Left ventricle myocardium inferior (tissue), 1 donor: ENCODE measurements around the gene SLC5A4. TPM values are rescaled to one million over a fixed set of nuclear protein-coding genes. Genes with fewer than 3 reads are reported as not detected.

Source experiments
- DNase-seq: peaks from one replicate; pipeline ENCODE4 v3.0.0-alpha.2; 2020
- H3K27ac ChIP-seq: fragments of 200-600 bp; replicated peaks from 2 replicates; pipeline ENCODE4 v1.8.0; 2021
- H3K27me3 ChIP-seq: fragments of 200-600 bp; 2 replicates; pipeline ENCODE4 v1.8.0; 2021; ENCODE audit warnings: low read depth
- H3K36me3 ChIP-seq: fragments of 200-600 bp; 2 replicates; pipeline ENCODE4 v1.8.0; 2021
- H3K4me1 ChIP-seq: fragments of 200-600 bp; 2 replicates; pipeline ENCODE4 v1.8.0; 2021
- H3K4me3 ChIP-seq: fragments of 200-600 bp; 2 replicates; pipeline ENCODE4 v1.8.0; 2021; ENCODE audit warnings: mild to moderate bottlenecking, moderate library complexity
- H3K9me3 ChIP-seq: fragments of 200-600 bp; replicated peaks from 2 replicates; pipeline ENCODE4 v1.8.0; 2021
- intact Hi-C: fragments of 100-400 bp; cut with micrococcal nuclease; formaldehyde crosslinking; loops from one replicate; pipeline ENCODE4 v1.11.0; 2022
- total RNA-seq: library from RNA; stranded (reverse); fragmentation: NEBNext Ultra II Directional; extraction: Animal tissue kit (Norgen Biotek cat#: 25700); gene quantifications from one replicate; pipeline ENCODE4 v1.2.1, GENCODE V29; 2021
- TF ChIP-seq, protein P1 (sequence below): fragments of 200-600 bp; IDR thresholded peaks from 2 replicates; pipeline ENCODE4 v1.8.0; 2021; ENCODE audit warnings: antibody characterized with exemption, mild to moderate bottlenecking, borderline replicate concordance
- donor health status: DM: no; HTN: yes; CAD: no; lungs with severe emphysema.

Gene SLC5A4
- total RNA-seq, 1 donor from 2014 or later: 0.27 TPM

GRCh38 chr22:32206774-32207758 lies 48.1 kb downstream of the SLC5A4 start:
- intact Hi-C loops: no loop called here
- no peak overlapping the region for H3K27ac ChIP-seq
- no peak for DNase-seq
- H3K36me3 ChIP-seq: no peaks in the 10 kb centered on the region
- no peaks in the 10 kb centered on the region for H3K9me3 ChIP-seq
- TF ChIP-seq, protein P1, sequence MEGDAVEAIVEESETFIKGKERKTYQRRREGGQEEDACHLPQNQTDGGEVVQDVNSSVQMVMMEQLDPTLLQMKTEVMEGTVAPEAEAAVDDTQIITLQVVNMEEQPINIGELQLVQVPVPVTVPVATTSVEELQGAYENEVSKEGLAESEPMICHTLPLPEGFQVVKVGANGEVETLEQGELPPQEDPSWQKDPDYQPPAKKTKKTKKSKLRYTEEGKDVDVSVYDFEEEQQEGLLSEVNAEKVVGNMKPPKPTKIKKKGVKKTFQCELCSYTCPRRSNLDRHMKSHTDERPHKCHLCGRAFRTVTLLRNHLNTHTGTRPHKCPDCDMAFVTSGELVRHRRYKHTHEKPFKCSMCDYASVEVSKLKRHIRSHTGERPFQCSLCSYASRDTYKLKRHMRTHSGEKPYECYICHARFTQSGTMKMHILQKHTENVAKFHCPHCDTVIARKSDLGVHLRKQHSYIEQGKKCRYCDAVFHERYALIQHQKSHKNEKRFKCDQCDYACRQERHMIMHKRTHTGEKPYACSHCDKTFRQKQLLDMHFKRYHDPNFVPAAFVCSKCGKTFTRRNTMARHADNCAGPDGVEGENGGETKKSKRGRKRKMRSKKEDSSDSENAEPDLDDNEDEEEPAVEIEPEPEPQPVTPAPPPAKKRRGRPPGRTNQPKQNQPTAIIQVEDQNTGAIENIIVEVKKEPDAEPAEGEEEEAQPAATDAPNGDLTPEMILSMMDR: peak; percentile 61
- H3K4me1 ChIP-seq: peaks cover 12% of the 10 kb centered on the region
- no peak overlapping the region for H3K4me3 ChIP-seq
- H3K27me3 ChIP-seq: peaks cover 44% of the 10 kb centered on the region

DNA sequence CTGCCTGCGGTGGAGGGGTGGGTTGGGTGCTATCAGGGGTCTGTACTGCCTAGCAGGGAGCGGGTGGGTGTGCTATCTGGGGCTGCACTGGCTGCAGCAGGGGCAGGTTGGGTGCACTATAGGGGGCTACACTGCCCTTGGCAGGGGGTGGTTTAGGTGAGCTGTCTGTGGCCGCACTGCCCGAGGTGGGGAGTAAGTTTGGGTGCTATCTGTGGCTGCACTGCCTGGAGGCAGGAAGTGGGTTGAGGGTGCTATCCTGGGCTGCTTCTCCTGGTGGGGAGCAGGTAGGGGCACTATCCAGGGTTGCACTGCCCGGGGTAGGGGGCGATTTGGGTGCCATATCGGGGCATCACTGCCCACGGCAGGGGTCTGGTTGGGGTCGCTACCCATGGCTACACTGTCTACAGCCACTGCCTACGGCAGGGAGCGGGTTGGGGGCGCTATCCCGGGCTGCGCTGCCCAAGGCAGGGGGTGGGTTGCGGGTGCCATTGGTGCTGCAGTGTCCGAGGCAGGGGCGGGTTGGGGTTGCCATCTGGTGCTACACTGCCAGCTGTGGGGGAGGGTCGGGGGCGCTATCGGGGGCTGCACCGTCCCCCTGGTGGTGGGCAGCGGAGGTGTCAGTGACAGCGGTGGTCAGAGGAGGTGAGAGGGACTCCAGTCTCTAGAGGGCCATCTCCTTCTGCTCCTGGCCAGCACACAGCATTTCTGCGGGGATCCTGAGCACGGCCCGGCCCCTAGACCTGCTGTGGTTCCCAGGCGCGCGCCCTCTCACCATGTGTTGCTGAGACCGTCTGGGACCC lies 49.0 kb downstream of the SLC5A4 start:
- peaks cover 53% of the 10 kb centered on the region for H3K27me3 ChIP-seq
- no peak overlapping the region for H3K4me3 ChIP-seq
- no peak overlapping the region for H3K27ac ChIP-seq
- TF ChIP-seq, protein P1: no peak
- H3K9me3 ChIP-seq: no peaks in the 10 kb centered on the region
- H3K36me3 ChIP-seq: no peaks in the 10 kb centered on the region
- no peak for DNase-seq
- intact Hi-C loops: no loop called here
- H3K4me1 ChIP-seq: peaks cover 12% of the 10 kb centered on the region

- Histone ChIP-seq H3K27me3 (peaks cover 58% of the 10 kb centered on the region), H3K9me3 (no peaks in the 10 kb centered on the region), H3K27ac (no peak within 1 kb of the TSS), H3K4me3 (peak within 1 kb of the TSS; percentile 51), H3K36me3 (no peaks in the 10 kb centered on the region), H3K4me1 (peaks cover 12% of the 10 kb centered on the region)
- no peak for DNase-seq
- intact Hi-C loops: no loop called here
- TF ChIP-seq, protein P1: no peak
These were observed 50.1 kb downstream of the SLC5A4 start, which contains the start of gene RFPL2 for GRCh38 chr22:32204856-32205722. RFPL2 (minus strand) TSS chr22:32205073; CDS start chr22:32202451, 2,622 bp downstream.

DNA sequence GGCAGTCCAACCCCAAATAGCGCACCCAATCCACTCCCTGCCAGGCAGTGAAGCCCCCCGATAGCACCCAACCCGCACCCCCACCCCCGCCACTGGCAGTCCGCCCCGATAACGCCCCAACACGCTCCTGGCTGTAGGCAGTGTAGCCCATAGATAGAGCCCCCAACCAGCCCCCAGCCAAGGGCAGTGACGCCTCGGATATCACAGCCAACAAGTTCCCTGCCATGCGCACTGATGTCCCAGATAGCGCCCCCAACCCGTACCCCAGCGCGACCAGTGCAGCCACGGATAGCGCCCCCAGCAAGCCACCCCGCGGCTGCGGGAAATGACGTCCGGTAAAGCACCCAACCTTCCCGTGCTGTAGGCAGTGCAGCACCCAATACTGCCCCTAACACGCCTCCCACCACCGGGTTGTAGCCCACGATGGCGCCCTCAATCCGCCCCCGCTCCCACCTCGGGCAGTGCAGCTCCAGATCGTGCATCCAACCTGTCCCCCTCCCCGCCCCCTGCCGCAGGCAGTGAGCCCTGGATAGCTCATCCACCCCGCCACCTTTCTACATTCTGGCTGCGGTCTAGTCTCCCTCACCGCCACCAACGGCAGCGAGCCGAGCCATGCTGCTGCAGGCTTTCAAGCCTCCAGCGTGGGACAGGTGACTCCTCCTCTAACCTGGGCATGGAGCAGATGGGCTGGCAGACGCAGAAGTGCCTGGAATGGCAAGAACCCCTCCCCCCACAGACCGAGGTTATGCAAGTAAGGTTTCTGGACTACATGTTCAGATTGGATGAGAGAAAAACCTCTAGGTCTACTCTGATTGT lies 50.9 kb downstream of the SLC5A4 start:
- TF ChIP-seq, protein P1: no peak
- H3K4me3 ChIP-seq: peak overlapping the region; percentile 51

More for the DNA sequence above, 50.9 kb downstream of the SLC5A4 start:
- DNase-seq: no peak
- Histone ChIP-seq H3K36me3 (no peaks in the 10 kb centered on the region), H3K4me1 (peaks cover 12% of the 10 kb centered on the region), H3K9me3 (no peaks in the 10 kb centered on the region), H3K27ac (no peak overlapping the region), H3K27me3 (peaks cover 67% of the 10 kb centered on the region)
- intact Hi-C loops: no loop called here
